SK-MEL-5 (cell line): ENCODE data around the gene PROKR1. TPM values are rescaled to one million over a fixed set of nuclear protein-coding genes. Genes with fewer than 3 reads are reported as not detected.
"Not testable (repeated sequence)": the region's sequence is repeated elsewhere in the genome, so short reads cannot be mapped to it uniquely, and the experiment has no call there.

ENCODE experiments used
- DNase-seq: peaks from one replicate; pipeline ENCODE4 v3.0.0-alpha.2; 2016; ENCODE audit warnings: low read depth, low spot score
- in situ Hi-C: cut with HindIII; loops from 2 replicates; pipeline ENCODE4 v1.10.0; 2016; ENCODE audit warnings: low sequenced_read_pairs, high pct_unique_total_duplicates, low pct_unique_long_range_greater_than_20kb
- total RNA-seq: library from RNA; depleted of rRNA; stranded (reverse); fragments of >200 nt; shearing (Covaris generic); gene quantifications from 2 replicates; pipeline ENCODE4 v1.2.3, GENCODE V29; 2014

Gene PROKR1
- total RNA-seq, 1 experiment from 2014 or later, result 6.3 TPM

- no peak for DNase-seq
- in situ Hi-C loops, result no loop called here
Observed at GRCh38 chr2:68645523-68645922, 2.1 kb downstream of the PROKR1 start.

GRCh38 chr2:68646303-68646702 lies 2.9 kb downstream of the PROKR1 start:
- DNase-seq, result peak; percentile 48
- in situ Hi-C loops, result no loop called here

GRCh38 chr2:68650645-68651044 lies 7.3 kb downstream of the PROKR1 start:
- no peak for DNase-seq
- in situ Hi-C loops, result no loop called here

GRCh38 chr2:68653034-68653433 lies 9.7 kb downstream of the PROKR1 start:
- DNase-seq, result no peak
- in situ Hi-C loops, result no loop called here

DNA sequence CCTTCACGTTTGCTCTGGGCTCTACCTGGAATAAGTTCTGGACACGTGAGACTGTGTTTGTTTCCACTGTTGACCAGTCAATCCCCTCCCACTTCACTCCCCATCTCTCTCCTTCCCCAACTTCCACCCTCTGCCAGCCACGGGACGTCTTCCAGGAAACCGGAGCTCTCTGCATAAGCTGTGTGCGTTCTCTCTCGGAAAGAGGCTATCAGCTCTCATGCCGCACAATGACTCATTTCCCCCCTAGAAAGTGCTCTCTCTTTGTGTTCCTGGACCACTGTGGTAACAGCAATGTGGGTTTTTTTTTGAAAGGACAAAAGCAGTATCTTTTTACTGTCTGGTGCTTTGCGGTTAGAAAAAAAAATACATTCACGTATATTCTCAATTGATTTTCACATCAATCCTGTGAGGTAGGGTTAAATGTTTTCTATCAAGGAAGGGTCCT lies 10.2 kb downstream of the PROKR1 start:
- in situ Hi-C loops, result no loop called here
- DNase-seq, result peak; percentile 97

DNA sequence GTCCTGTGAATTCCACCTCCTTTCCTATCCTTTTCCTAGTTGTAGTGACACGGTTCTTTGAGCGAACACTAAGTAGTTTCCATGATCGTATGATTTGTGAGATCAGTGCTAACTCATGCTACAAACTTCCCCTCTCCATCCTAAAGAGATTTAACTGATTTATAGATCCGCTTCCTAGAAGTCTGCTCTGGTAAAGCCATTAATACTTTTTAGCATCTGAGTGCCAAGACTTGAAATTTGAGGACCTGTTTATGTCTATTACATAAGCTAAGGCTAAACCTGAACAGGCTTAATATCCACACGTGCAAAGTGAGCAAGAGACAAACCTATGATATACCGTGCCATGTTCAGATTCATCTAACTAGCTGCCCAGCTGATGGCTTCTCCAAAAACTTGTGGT lies 14.9 kb downstream of the PROKR1 start:
- in situ Hi-C loops, result no loop called here
- DNase-seq, result no peak

DNA sequence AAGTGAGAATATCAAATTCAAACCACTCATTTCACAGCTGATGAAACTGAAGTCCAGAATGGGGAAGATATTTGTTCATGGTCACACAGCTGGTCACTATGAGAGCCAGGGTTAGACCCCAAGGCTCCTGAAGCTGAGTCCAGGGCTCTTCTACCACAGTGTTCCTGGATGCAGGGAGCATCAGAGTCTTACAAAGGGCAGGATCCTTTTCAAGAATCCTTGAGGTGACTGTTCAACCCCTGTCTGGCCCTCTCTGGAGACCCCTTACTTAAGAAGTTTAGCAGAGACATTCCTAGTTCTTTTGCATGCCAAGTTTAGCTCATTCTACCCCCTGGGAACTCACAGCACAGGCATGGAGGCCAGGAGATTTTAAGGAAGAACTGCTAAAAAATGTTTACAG lies 15.7 kb downstream of the PROKR1 start:
- in situ Hi-C loops, result no loop called here
- DNase-seq, result no peak

- DNase-seq, result no peak
- in situ Hi-C loops, result no loop called here
Observed at GRCh38 chr2:68660658-68661057, 17.3 kb downstream of the PROKR1 start.

DNA sequence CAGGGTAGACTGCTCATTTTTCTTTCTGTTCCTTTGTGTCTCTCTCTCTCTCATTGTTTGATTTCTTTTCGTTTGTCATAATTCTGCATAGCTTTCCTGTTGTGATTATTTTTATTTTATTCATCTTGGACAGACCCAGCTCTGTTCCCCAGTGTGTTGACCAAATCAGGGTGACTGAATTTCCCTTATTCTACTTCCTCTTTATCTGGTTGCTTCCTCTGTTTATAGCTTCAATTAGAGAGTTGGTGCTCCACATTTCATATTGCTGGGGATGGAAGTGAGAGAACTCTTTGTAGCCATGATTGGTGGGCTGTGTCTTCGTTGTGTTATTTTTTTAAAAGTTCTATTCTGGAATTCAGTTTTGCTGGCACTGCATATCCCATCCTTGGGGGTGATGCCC lies 19.1 kb downstream of the PROKR1 start:
- DNase-seq, result no peak
- in situ Hi-C loops, result no loop called here

- DNase-seq, result no peak
- in situ Hi-C loops, result no loop called here
Observed at GRCh38 chr2:68663371-68664156, 20.2 kb downstream of the PROKR1 start.

DNA sequence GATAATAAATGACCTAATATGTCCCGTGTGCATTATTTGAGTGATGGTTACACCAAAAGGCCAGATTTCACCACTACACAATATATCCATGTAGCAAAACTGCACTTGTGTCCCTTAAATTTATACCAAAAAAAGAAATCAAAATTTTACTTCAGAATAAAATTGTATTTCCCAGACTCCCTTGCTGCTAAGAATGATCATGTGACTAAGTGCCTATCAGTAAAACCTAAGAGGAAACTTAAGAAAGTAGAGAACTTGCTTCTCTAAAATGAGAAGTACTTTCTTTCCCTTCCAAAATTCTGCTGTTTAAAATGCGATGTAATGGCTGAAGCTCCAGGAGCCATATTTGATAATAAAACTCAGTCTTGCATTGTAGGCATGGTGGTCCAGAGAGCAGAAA lies 24.0 kb downstream of the PROKR1 start:
- in situ Hi-C loops, result no loop called here
- no peak for DNase-seq

DNA sequence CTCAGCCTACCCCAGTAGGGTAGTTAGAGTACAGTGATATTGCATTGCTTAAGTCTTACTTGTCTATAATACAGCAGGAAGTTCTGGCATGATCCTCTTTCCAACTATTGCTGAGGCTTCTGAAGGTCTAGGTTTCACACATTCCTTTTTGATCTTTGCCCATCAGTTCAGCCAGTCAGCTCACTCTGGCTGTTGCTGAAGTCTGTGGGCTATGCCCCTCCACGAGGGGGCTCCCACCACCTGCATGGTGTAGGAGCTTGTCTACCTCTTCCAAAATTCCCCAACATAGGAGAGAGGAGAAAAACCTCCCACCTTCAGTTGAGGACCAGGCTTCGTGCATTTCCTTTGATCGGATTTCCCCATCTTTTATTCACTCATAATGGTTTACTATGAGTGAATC lies 26.3 kb downstream of the PROKR1 start:
- in situ Hi-C loops, result no loop called here
- DNase-seq, result no peak

DNA sequence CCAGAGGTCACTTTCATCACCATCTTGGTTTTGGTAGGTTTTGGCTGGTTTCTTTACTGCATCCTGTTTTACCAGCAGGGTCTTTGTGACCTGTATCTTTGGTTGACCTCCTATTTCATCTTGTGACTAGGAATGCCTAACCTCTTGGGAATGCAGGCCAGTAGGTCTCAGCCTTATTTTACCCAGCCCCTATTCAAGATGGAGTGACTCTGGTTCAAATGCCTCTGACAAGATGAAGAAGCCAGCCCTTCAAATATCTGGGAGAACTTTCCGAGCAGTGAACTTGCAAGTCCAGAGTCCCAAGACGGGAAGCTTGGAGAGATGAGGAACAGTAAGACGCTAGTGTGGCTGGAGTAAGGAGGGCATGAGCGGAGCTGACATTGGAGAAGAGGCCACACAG lies 28.6 kb downstream of the PROKR1 start:
- in situ Hi-C loops, result no loop called here
- DNase-seq, result no peak

GRCh38 chr2:68673631-68674030 lies 30.3 kb downstream of the PROKR1 start:
- in situ Hi-C loops, result no loop called here
- no peak for DNase-seq

DNA sequence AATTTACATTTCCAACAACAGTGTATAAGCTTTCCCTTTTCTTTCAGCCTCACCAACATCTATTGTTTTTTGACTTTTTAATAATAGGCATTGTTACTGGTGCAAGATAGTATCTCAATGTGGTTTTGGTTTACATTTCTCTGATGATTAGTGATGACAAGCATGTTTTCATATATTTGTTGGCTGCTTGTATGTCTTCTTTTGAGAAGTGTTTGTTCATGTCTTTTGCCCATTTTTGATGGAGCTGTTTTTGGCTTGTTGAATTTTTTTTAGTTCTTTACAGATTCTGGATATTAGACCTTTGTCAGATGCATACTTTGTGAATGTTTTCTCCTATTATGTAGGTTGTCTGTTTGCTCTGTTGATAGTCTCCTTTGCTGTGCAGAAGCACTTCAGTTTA lies 32.1 kb downstream of the PROKR1 start:
- no peak for DNase-seq

GRCh38 chr2:68677837-68678236 lies 34.5 kb downstream of the PROKR1 start:
- in situ Hi-C loops, DNase-seq: not testable (repeated sequence)

More for the DNA sequence above, 32.1 kb downstream of the PROKR1 start:
- in situ Hi-C loops, result no loop called here

DNA sequence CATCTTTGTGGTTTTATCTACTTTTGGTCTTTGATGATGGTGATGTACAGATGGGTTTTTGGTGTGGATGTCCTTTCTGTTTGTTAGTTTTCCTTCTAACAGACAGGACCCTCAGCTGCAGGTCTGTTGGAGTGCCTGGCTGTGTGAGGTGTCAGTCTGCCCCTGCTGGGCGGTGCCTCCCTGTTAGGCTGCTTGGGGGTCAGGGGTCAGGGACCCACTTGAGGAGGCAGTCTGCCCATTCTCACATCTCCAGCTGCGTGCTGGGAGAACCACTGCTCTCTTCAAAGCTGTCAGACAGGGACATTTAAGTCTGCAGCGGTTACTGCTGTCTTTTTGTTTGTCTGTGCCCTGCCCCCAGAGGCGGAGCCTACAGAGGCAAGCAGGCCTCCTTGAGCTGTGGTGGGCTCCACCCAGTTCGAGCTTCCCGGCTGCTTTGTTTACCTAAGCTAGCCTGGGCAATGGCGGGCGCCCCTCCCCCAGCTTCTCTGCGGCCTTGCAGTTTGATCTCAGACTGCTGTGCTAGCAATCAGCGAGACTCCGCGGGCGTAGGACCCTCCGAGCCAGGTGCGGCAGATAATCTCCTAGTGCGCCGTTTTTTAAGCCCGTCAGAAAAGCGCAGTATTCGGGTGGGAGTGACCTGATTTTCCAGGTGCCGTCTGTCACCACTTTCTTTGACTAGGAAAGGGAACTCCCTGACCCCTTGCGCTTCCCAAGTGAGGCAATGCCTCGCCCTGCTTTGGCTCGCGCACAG lies 36.0 kb downstream of the PROKR1 start:
- DNase-seq, in situ Hi-C loops: not testable (repeated sequence)

- DNase-seq, in situ Hi-C loops: not testable (repeated sequence)
Observed at GRCh38 chr2:68679917-68680267, 36.5 kb downstream of the PROKR1 start.

DNA sequence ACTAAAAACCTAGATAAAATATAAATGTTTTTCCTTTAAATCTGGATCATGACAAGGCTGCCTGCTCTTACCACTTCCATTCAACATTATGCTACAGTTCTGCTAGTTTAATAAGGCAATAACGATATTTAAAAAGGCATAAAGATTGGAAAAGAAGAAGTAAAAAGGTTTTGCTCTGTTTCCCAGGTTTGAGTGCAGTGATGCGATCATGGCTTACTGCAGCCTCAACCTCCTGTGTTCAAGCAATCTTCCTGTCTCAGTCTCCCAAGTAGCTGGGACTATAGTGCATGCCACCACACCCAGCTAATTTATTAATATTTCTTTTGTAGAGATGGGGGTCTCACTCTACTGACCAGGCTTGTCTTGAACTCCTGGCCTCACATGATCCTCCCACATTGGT lies 40.8 kb downstream of the PROKR1 start:
- in situ Hi-C loops, result no loop called here
- no peak for DNase-seq
